HEK293 (cell line): ENCODE data around the gene MPV17.
A peak's percentile ranks its signal among the peaks of the same experiment; 100 is the strongest.

Source experiments
- CTCF ChIA-PET: fragments of 350-600 bp; formaldehyde crosslinking; extraction: SDS; loops from one replicate; lab custom pipeline; 2021; ENCODE audit warnings: antibody characterized with exemption; lab: Yijun Ruan, JAX
- POLR2A ChIA-PET: fragments of 300-600 bp; formaldehyde crosslinking; extraction: SDS; loops from one replicate; lab custom pipeline; 2020; ENCODE audit warnings: antibody characterized with exemption, inconsistent platforms; lab: Yijun Ruan, JAX
- H3K27ac ChIP-seq: fragments of 200-500 bp; sonication (Bioruptor generic); 2 replicates; pipeline ENCODE4 v1.5.1; 2014; ENCODE audit warnings: low read depth, low read length, control low read depth, inconsistent platforms; ENCODE audit errors: extremely low read depth
- H3K36me3 ChIP-seq, 2 experiments: fragments of 200-500 bp in 1 of 2; sonication (Bioruptor generic) in 1 of 2; 1 replicate in 1 of 2; 2 replicates in 1 of 2; pipeline ENCODE4 v1.5.1; 2014 to 2017; ENCODE audit warnings: inconsistent platforms in 2 of 2, low read length in 2 of 2; ENCODE audit not compliant: control insufficient read depth in 2 of 2, insufficient read depth in 1 of 2
- H3K4me1 ChIP-seq: fragments of 200-500 bp; sonication (Bioruptor generic); 2 replicates; pipeline ENCODE4 v1.5.1; 2014; ENCODE audit warnings: mild to moderate bottlenecking, low read length, inconsistent platforms; ENCODE audit not compliant: control insufficient read depth, insufficient read depth
- H3K4me3 ChIP-seq: 2 replicates; pipeline ENCODE4 v1.5.1; 2011; ENCODE audit warnings: low read depth, mild to moderate bottlenecking, control low read depth, low read length, moderate library complexity
- H3K9me3 ChIP-seq: fragments of 200-500 bp; sonication (Bioruptor generic); 2 replicates; pipeline ENCODE4 v1.5.1; 2014; ENCODE audit warnings: low read depth, low read length, inconsistent platforms; ENCODE audit not compliant: control insufficient read depth, insufficient read depth
- BCL11B ChIP-seq: fragments of 450-650 bp; formaldehyde crosslinking; IDR thresholded peaks from 2 replicates; pipeline ENCODE4 v1.5.1; 2016; ENCODE audit warnings: low read depth, missing biosample characterization, missing genetic modification characterization
- KLF9 ChIP-seq: fragments of 450-650 bp; formaldehyde crosslinking; IDR thresholded peaks from 2 replicates; pipeline ENCODE4 v1.5.1; 2016; ENCODE audit warnings: missing biosample characterization, missing genetic modification characterization, low read depth
- SCRT2 ChIP-seq: fragments of 450-650 bp; formaldehyde crosslinking; IDR thresholded peaks from 2 replicates; pipeline ENCODE4 v1.5.1; 2016; ENCODE audit warnings: missing biosample characterization, missing genetic modification characterization
- SP3 ChIP-seq: fragments of 450-650 bp; formaldehyde crosslinking; IDR thresholded peaks from 2 replicates; pipeline ENCODE4 v1.5.1; 2016; ENCODE audit warnings: missing biosample characterization, missing genetic modification characterization
- ZNF146 ChIP-seq: fragments of 450-650 bp; formaldehyde crosslinking; IDR thresholded peaks from 2 replicates; pipeline ENCODE4 v1.5.1; 2016; ENCODE audit warnings: missing biosample characterization, missing genetic modification characterization
- ZNF155 ChIP-seq: fragments of 450-650 bp; formaldehyde crosslinking; IDR thresholded peaks from 2 replicates; pipeline ENCODE4 v1.5.1; 2016; ENCODE audit warnings: missing biosample characterization, missing genetic modification characterization
- ZNF174 ChIP-seq: fragments of 450-650 bp; formaldehyde crosslinking; IDR thresholded peaks from 2 replicates; pipeline ENCODE4 v1.5.0; 2017; ENCODE audit warnings: missing biosample characterization, mild to moderate bottlenecking, missing genetic modification characterization
- ZNF239 ChIP-seq: fragments of 450-650 bp; formaldehyde crosslinking; IDR thresholded peaks from 2 replicates; pipeline ENCODE4 v1.5.1; 2016; ENCODE audit warnings: missing biosample characterization, missing genetic modification characterization
- ZNF280D ChIP-seq: fragments of 450-650 bp; formaldehyde crosslinking; IDR thresholded peaks from 2 replicates; pipeline ENCODE4 v1.5.1; 2016; ENCODE audit warnings: missing biosample characterization, missing genetic modification characterization
- ZNF501 ChIP-seq: fragments of 450-650 bp; formaldehyde crosslinking; IDR thresholded peaks from 2 replicates; pipeline ENCODE4 v1.5.1; 2016; ENCODE audit warnings: missing biosample characterization, missing genetic modification characterization
- ZNF529 ChIP-seq: fragments of 450-650 bp; formaldehyde crosslinking; IDR thresholded peaks from 2 replicates; pipeline ENCODE4 v1.5.1; 2017; ENCODE audit warnings: missing genetic modification characterization, missing biosample characterization; ENCODE audit not compliant: insufficient replicate concordance
- ZNF621 ChIP-seq: fragments of 450-650 bp; formaldehyde crosslinking; IDR thresholded peaks from 2 replicates; pipeline ENCODE4 v1.5.1; 2017; ENCODE audit warnings: missing biosample characterization, missing genetic modification characterization
- ZNF629 ChIP-seq: fragments of 450-650 bp; formaldehyde crosslinking; IDR thresholded peaks from 2 replicates; pipeline ENCODE4 v1.5.1; 2017; ENCODE audit warnings: missing biosample characterization, missing genetic modification characterization
- ZNF677 ChIP-seq: fragments of 450-650 bp; IDR thresholded peaks from 2 replicates; pipeline ENCODE4 v1.5.0; 2018; ENCODE audit warnings: missing biosample characterization, mild to moderate bottlenecking, missing genetic modification characterization, moderate library complexity
- ZNF692 ChIP-seq: fragments of 450-650 bp; formaldehyde crosslinking; IDR thresholded peaks from 2 replicates; pipeline ENCODE4 v1.5.1; 2016; ENCODE audit warnings: missing biosample characterization, missing genetic modification characterization
- TF ChIP-seq, protein P1 (sequence below): fragments of 450-650 bp; formaldehyde crosslinking; IDR thresholded peaks from 2 replicates; pipeline ENCODE4 v1.5.1; 2016; ENCODE audit warnings: missing biosample characterization, missing genetic modification characterization

MPV17 gene

DNA sequence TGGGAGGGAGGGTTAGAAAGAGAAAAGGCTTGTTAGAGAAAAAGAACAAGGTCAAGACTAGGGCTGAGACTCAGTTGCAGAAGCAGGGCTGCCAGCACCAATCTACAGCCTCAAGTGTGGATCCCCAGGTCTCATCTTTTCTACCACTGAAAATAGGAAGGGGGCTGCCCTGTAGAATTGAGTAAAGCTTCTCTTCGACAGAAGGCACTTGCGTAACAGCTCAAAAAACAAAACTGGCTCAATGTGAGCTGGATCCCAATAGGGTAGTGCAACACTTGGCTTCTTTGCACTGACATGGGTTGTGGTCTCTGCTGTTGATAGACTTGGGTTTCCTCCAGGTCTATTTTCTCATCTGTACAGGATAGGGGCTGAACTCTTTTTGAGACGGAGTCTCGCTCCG, 1.8 kb upstream of the MPV17 start (continued):
- TF ChIP-seq ZNF280D = no peak
- TF ChIP-seq ZNF239 (tag by site-specific recombination) = no peak
- no peak for TF ChIP-seq SP3 (tag by site-specific recombination)
- TF ChIP-seq BCL11B (tag by site-specific recombination) = no peak
- no peak for TF ChIP-seq ZNF692
- TF ChIP-seq ZNF146 (tag by site-specific recombination) = no peak
- TF ChIP-seq SCRT2 (tag by site-specific recombination) = no peak
- TF ChIP-seq KLF9 (tag by site-specific recombination) = no peak
- TF ChIP-seq, all 188 proteins: peak for 0

DNA sequence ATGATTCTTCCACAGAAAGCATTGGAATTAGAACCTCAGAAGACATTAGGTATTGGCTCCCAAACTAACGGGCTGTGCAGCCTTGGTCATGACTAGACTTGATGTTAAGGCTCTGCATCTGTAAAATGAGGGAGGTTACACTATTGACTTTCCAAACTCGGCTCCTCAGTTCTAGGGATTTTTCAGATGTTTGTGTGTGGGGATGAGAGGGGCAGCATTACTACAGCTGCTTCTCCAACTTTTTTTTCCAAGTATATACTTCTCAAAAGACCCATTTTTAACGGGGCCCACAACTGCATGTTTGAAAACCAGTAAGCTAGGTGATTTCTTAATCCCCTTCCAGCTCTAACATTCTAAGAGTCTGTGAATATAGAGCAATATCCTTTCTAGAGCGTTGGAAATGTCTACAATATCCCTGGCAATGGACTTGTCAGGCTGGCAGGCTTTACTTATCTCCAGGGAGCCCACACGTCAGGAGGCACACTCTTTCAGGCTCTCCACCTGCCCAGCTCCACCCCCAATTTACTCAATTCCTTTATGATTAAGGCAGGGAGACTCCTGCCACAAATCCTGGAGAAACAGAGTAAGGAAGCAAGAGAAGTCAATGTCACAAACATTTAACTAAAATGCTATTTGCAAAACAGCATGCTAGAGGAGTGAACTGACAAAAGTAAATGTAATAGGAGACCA, 844 bp upstream of the MPV17 start:
- TF ChIP-seq ZNF174 (tag by site-specific recombination) (no peak), ZNF677 (tag by site-specific recombination) (no peak), ZNF529 (tag by site-specific recombination) (no peak), ZNF155 (tag by site-specific recombination) (no peak), ZNF629 (tag by site-specific recombination) (no peak), ZNF501 (tag by site-specific recombination) (no peak), ZNF621 (tag by site-specific recombination) (no peak)
- TF ChIP-seq, protein P1, sequence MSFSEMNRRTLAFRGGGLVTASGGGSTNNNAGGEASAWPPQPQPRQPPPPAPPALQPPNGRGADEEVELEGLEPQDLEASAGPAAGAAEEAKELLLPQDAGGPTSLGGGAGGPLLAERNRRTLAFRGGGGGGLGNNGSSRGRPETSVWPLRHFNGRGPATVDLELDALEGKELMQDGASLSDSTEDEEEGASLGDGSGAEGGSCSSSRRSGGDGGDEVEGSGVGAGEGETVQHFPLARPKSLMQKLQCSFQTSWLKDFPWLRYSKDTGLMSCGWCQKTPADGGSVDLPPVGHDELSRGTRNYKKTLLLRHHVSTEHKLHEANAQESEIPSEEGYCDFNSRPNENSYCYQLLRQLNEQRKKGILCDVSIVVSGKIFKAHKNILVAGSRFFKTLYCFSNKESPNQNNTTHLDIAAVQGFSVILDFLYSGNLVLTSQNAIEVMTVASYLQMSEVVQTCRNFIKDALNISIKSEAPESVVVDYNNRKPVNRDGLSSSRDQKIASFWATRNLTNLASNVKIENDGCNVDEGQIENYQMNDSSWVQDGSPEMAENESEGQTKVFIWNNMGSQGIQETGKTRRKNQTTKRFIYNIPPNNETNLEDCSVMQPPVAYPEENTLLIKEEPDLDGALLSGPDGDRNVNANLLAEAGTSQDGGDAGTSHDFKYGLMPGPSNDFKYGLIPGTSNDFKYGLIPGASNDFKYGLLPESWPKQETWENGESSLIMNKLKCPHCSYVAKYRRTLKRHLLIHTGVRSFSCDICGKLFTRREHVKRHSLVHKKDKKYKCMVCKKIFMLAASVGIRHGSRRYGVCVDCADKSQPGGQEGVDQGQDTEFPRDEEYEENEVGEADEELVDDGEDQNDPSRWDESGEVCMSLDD = no peak
- Histone ChIP-seq H3K9me3 (no peaks in the 10 kb centered on the region), H3K4me3 (peak overlapping the region; percentile 76), H3K4me1 (peaks cover 6% of the 10 kb centered on the region; the same call in 1 of the 2 replicates), H3K27ac (peak overlapping the region; percentile 82), H3K36me3 (peaks cover 13 to 32% of the 10 kb centered on the region in 2 experiments)
- POLR2A ChIA-PET = interaction anchor here (0.9 to 1.8 kb wide), 9 partner anchors 8 to 56 kb away, joined by 3 to 7 read pairs (median 4); partner anchors contain the start of genes GTF3C2 and UCN
- CTCF ChIA-PET = interaction anchor here (0.6 to 2.2 kb wide), 7 partner anchors 18 to 243 kb away, joined by 3 to 7 read pairs (median 3); partner anchors contain the start of genes EIF2B4, SLC30A3 and SNX17
